ENCODE results near the gene WDR62. TPM values are rescaled to one million over a fixed set of nuclear protein-coding genes. Genes with fewer than 3 reads are reported as not detected.
A peak's percentile ranks its signal among the peaks of the same experiment; 100 is the strongest.
"Not testable (repeated sequence)": the region's sequence is repeated elsewhere in the genome, so short reads cannot be mapped to it uniquely, and the experiment has no call there.

Gene WDR62
- total and polyA plus RNA-seq, 4 experiments from 2014 or later = 0.08 to 1.7 (median 1.3) TPM; not detected in 1

DNA sequence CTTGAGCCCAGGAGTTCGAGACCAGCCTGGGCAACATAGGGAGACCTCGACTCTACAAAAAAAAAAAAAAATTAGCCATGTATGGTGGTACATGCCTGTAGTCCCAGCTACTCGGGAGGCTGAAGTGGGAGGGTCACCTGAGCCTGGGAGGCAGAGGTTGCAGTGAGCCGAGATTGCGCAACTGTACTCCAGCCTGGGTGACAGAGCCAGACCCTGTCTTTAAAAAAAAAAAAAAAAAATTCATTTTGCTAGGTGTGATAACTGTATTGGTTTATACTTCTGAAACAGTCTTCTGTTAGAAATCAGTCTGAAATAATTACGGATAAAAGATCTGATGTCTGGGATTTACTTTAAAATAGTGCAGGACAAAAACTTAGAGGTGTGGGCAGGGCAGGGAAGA, 13.6 kb upstream of the WDR62 start:
- H3K4me3 ChIP-seq (ENCODE audit: low read length in 2 of 2); intact Hi-C loops (cut with micrococcal nuclease); H3K9me3 Mint-ChIP-seq; H3K4me3 Mint-ChIP-seq; H3K27me3 Mint-ChIP-seq; CTCF ChIA-PET (ENCODE audit: partially characterized antibody); POLR2A ChIA-PET (ENCODE audit: partially characterized antibody); H3K27me3 ChIP-seq (ENCODE audit: insufficient read depth, low read length); H3K9me3 ChIP-seq (ENCODE audit: control insufficient read depth in 1 of 2, low read length in 2 of 2); DNase-seq; H3K36me3 ChIP-seq (ENCODE audit: insufficient read depth, low read length); H3K27ac ChIP-seq (ENCODE audit: low read depth, low read length): not testable (repeated sequence)
- Mint-ChIP-seq H3K36me3 (peaks cover 10 to 15% of the 10 kb centered on the region in 2 donors), H3K4me1 (peaks cover 12 to 20% (median 15%) of the 10 kb centered on the region in 4 donors), H3K27ac (peak overlapping the region in 4 of 7 donors; percentile 1 to 57 (median 26))
- peaks cover 16% of the 10 kb centered on the region for H3K4me1 ChIP-seq (ENCODE audit: insufficient read depth, low read length)

- DNase-seq = no peak
- H3K4me1 Mint-ChIP-seq = peaks cover 8 to 16% (median 10%) of the 10 kb centered on the region in 4 donors
- Histone ChIP-seq H3K4me3 (ENCODE audit: low read length in 2 of 2) (no peak overlapping the region), H3K4me1 (ENCODE audit: insufficient read depth, low read length) (peaks cover 8% of the 10 kb centered on the region), H3K36me3 (ENCODE audit: insufficient read depth, low read length) (no peaks in the 10 kb centered on the region), H3K27ac (ENCODE audit: low read depth, low read length) (no peak overlapping the region), H3K9me3 (ENCODE audit: control insufficient read depth in 1 of 2, low read length in 2 of 2) (no peaks in the 10 kb centered on the region), H3K27me3 (ENCODE audit: insufficient read depth, low read length) (no peaks in the 10 kb centered on the region)
- ChIA-PET CTCF (ENCODE audit: partially characterized antibody) (no interaction called here), POLR2A (ENCODE audit: partially characterized antibody) (interaction anchor here (0.7 kb wide), 1 partner anchor 12 kb away, joined by 3 read pairs; the partner anchor contains the start of genes THAP8 and WDR62)
- H3K4me3 Mint-ChIP-seq = no peak overlapping the region
- no peak overlapping the region for H3K27ac Mint-ChIP-seq
- intact Hi-C loops (cut with micrococcal nuclease) = no loop called here
- no peaks in the 10 kb centered on the region for H3K9me3 Mint-ChIP-seq
- H3K27me3 Mint-ChIP-seq = no peaks in the 10 kb centered on the region
- H3K36me3 Mint-ChIP-seq = peaks cover 12 to 18% of the 10 kb centered on the region in 2 donors
Measured at GRCh38 chr19:36041831-36042230, 12.9 kb upstream of the WDR62 start.

DNA sequence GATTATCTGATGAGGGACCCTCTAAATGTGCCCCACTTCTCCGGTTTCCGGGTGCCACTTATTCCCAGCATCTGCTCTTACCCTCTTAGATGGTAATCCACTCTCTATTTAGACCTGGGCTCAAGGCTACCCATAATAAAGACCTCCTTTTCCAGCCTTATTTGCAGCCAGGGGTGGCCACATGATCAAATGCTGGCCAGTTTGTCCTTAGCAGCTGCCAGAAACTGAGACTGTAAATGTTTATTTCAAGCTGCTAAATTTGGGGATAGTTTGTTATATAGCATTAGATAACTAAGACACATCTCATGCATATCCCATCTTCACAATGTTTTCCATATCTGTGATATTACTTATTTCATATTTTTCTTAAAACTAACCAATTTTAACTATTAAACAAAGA, 10.7 kb upstream of the WDR62 start:
- ChIA-PET CTCF (ENCODE audit: partially characterized antibody) (no interaction called here), POLR2A (ENCODE audit: partially characterized antibody) (interaction anchor here (1.4 kb wide), 1 partner anchor 10 kb away, joined by 5 read pairs; no protein-coding TSS in a partner anchor)
- H3K4me1 ChIP-seq (ENCODE audit: insufficient read depth, low read length) = no peaks in the 10 kb centered on the region
- intact Hi-C loops (cut with micrococcal nuclease) = no loop called here
- no peak for DNase-seq
- no peak overlapping the region for H3K27ac ChIP-seq (ENCODE audit: low read depth, low read length)
- no peak overlapping the region for H3K4me3 ChIP-seq (ENCODE audit: low read length in 2 of 2)
- Mint-ChIP-seq H3K4me3 (no peak overlapping the region), H3K27ac (peak overlapping the region in 1 of 7 donors; percentile 65), H3K36me3 (peaks cover 10 to 18% of the 10 kb centered on the region in 2 donors), H3K4me1 (peaks cover 0 to 9% (median 5%) of the 10 kb centered on the region in 4 donors), H3K9me3 (no peaks in the 10 kb centered on the region), H3K27me3 (no peaks in the 10 kb centered on the region)
- H3K36me3 ChIP-seq (ENCODE audit: insufficient read depth, low read length) = no peaks in the 10 kb centered on the region
- no peaks in the 10 kb centered on the region for H3K27me3 ChIP-seq (ENCODE audit: insufficient read depth, low read length)
- H3K9me3 ChIP-seq (ENCODE audit: control insufficient read depth in 1 of 2, low read length in 2 of 2) = no peaks in the 10 kb centered on the region

GRCh38 chr19:36046443-36047050, 8.2 kb upstream of the WDR62 start:
- Mint-ChIP-seq H3K9me3 (no peaks in the 10 kb centered on the region), H3K36me3 (peaks cover 3 to 14% of the 10 kb centered on the region in 2 donors), H3K4me3 (no peak overlapping the region), H3K4me1 (peaks cover 5 to 13% (median 11%) of the 10 kb centered on the region in 4 donors), H3K27me3 (no peaks in the 10 kb centered on the region), H3K27ac (no peak overlapping the region)
- H3K9me3 ChIP-seq (ENCODE audit: control insufficient read depth in 1 of 2, low read length in 2 of 2) = no peaks in the 10 kb centered on the region
- ChIA-PET POLR2A (ENCODE audit: partially characterized antibody) (no interaction called here), CTCF (ENCODE audit: partially characterized antibody) (no interaction called here)
- no peak overlapping the region for H3K4me3 ChIP-seq (ENCODE audit: low read length in 2 of 2)
- no peak overlapping the region for H3K27ac ChIP-seq (ENCODE audit: low read depth, low read length)
- no peaks in the 10 kb centered on the region for H3K4me1 ChIP-seq (ENCODE audit: insufficient read depth, low read length)
- H3K36me3 ChIP-seq (ENCODE audit: insufficient read depth, low read length) = peaks cover 4% of the 10 kb centered on the region
- no peaks in the 10 kb centered on the region for H3K27me3 ChIP-seq (ENCODE audit: insufficient read depth, low read length)
- DNase-seq = no peak
- intact Hi-C loops (cut with micrococcal nuclease) = no loop called here

GRCh38 chr19:36047835-36048234, 6.9 kb upstream of the WDR62 start:
- Histone ChIP-seq H3K36me3 (ENCODE audit: insufficient read depth, low read length) (peaks cover 4% of the 10 kb centered on the region), H3K9me3 (ENCODE audit: control insufficient read depth in 1 of 2, low read length in 2 of 2) (no peaks in the 10 kb centered on the region), H3K27ac (ENCODE audit: low read depth, low read length) (no peak overlapping the region), H3K4me3 (ENCODE audit: low read length in 2 of 2) (no peak overlapping the region), H3K4me1 (ENCODE audit: insufficient read depth, low read length) (no peaks in the 10 kb centered on the region), H3K27me3 (ENCODE audit: insufficient read depth, low read length) (no peaks in the 10 kb centered on the region)
- H3K27ac Mint-ChIP-seq = no peak overlapping the region
- POLR2A ChIA-PET (ENCODE audit: partially characterized antibody) = no interaction called here
- H3K27me3 Mint-ChIP-seq = no peaks in the 10 kb centered on the region
- no peak for DNase-seq
- intact Hi-C loops (cut with micrococcal nuclease) = no loop called here
- peaks cover 3 to 14% of the 10 kb centered on the region in 2 donors for H3K36me3 Mint-ChIP-seq
- no peaks in the 10 kb centered on the region for H3K9me3 Mint-ChIP-seq
- peaks cover 4 to 18% (median 11%) of the 10 kb centered on the region in 4 donors for H3K4me1 Mint-ChIP-seq
- CTCF ChIA-PET (ENCODE audit: partially characterized antibody) = no interaction called here
- H3K4me3 Mint-ChIP-seq = no peak overlapping the region

DNA sequence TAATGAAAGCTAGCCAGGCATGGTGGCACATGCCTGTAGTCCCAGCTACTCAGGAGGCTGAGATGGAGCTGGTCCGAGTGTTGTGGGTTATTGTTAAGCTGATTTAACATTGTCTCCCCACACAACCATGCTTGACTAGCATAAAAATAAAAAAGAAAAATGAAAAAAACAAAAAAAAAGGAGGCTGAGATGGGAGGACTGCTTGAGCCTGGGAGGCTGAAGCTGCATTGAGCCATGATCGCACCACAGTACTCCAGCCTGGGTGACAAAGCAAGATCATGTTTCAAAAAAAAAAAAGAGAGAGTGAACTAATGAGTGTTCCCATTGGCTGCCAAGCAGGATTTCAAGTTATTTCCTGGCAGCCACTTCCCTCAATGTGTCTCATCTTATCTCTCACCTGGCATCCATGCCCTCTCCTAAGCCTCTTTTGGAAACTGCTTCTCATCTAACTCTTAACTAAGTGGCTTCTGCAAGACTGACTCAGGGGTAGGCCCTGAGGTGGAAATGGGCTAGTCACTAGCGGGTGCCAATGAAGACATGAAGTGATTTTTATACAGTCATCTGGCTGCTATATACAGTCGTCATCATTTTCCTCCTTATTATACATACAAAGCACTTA, 5.5 kb upstream of the WDR62 start:
- H3K4me1 ChIP-seq (ENCODE audit: insufficient read depth, low read length) = peaks cover 4% of the 10 kb centered on the region
- Mint-ChIP-seq H3K9me3 (no peaks in the 10 kb centered on the region), H3K27me3 (no peaks in the 10 kb centered on the region), H3K4me3 (no peak overlapping the region), H3K36me3 (peaks cover 6 to 11% of the 10 kb centered on the region in 2 donors), H3K27ac (peak overlapping the region in 1 of 7 donors; percentile 22), H3K4me1 (peaks cover 8 to 28% (median 15%) of the 10 kb centered on the region in 4 donors)
- no peak overlapping the region for H3K4me3 ChIP-seq (ENCODE audit: low read length in 2 of 2)
- intact Hi-C loops (cut with micrococcal nuclease) = no loop called here
- CTCF ChIA-PET (ENCODE audit: partially characterized antibody) = no interaction called here
- H3K27me3 ChIP-seq (ENCODE audit: insufficient read depth, low read length) = no peaks in the 10 kb centered on the region
- POLR2A ChIA-PET (ENCODE audit: partially characterized antibody) = no interaction called here
- peaks cover 4% of the 10 kb centered on the region for H3K36me3 ChIP-seq (ENCODE audit: insufficient read depth, low read length)
- no peaks in the 10 kb centered on the region for H3K9me3 ChIP-seq (ENCODE audit: control insufficient read depth in 1 of 2, low read length in 2 of 2)
- H3K27ac ChIP-seq (ENCODE audit: low read depth, low read length) = no peak overlapping the region
- no peak for DNase-seq

DNA sequence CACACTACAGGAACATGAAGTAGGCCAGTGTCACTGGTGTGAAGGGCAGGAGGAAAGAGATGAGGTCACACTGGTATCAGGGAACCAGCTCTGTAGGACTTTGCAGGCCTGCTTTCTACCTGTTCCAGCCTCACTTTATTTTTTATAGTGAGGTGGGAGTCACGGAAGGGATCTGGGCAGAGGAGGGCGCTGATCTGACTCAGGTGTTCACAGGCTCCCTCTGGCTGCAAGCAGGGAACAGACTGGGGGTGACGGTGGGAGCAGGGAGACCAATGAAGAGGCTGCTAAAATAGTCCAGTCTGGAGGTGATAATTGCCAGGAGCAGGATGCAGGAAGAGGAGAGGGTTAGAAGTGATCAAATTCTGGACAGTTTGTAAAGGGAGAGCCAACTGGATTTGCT, 3.5 kb upstream of the WDR62 start:
- ChIA-PET CTCF (ENCODE audit: partially characterized antibody) (no interaction called here), POLR2A (ENCODE audit: partially characterized antibody) (no interaction called here)
- H3K9me3 ChIP-seq (ENCODE audit: control insufficient read depth in 1 of 2, low read length in 2 of 2) = no peaks in the 10 kb centered on the region
- H3K4me3 ChIP-seq (ENCODE audit: low read length in 2 of 2) = no peak overlapping the region
- no peak overlapping the region for H3K27ac ChIP-seq (ENCODE audit: low read depth, low read length)
- Mint-ChIP-seq H3K9me3 (no peaks in the 10 kb centered on the region), H3K36me3 (peaks cover under 1 to 9% of the 10 kb centered on the region in 2 donors), H3K27ac (peak overlapping the region in 5 of 7 donors; percentile 5 to 86 (median 15)), H3K4me1 (peaks cover 18 to 38% (median 21%) of the 10 kb centered on the region in 4 donors), H3K4me3 (peak overlapping the region in 4 of 8 donors; percentile 47 to 59 (median 50)), H3K27me3 (no peaks in the 10 kb centered on the region)
- DNase-seq = no peak
- intact Hi-C loops (cut with micrococcal nuclease) = no loop called here
- peaks cover 11% of the 10 kb centered on the region for H3K4me1 ChIP-seq (ENCODE audit: insufficient read depth, low read length)
- peaks cover 4% of the 10 kb centered on the region for H3K36me3 ChIP-seq (ENCODE audit: insufficient read depth, low read length)
- no peaks in the 10 kb centered on the region for H3K27me3 ChIP-seq (ENCODE audit: insufficient read depth, low read length)

All from CD4-positive, alpha-beta memory T cell (primary cell).